K562 (cell line): ENCODE data around the gene FRMD4A. TPM values are rescaled to one million over a fixed set of nuclear protein-coding genes. Genes with fewer than 3 reads are reported as not detected.

Source experiments
- ATAC-seq: fragments of 200-7000 bp; cut with Tn5 transposase; 3 replicates; pipeline ENCODE4 v1.9.1; 2020; ENCODE audit warnings: moderate library complexity
- BruUV-seq: library from RNA; stranded (reverse); fragments of 400-500 nt; replicated peaks from 2 replicates; lab custom pipeline; 2021; lab: Mats Ljungman, UMichigan
- CTCF ChIA-PET: fragments of 300-600 bp; formaldehyde crosslinking; extraction: SDS; loops from one replicate; lab custom pipeline; 2021; ENCODE audit warnings: low intra/inter-chr PET ratio; lab: Yijun Ruan, JAX
- POLR2A ChIA-PET: fragments of 300-600, 350-650 bp; sonication (Branson Sonifier 250); formaldehyde crosslinking; extraction: SDS; loops from one replicate; lab custom pipeline; 2021; ENCODE audit warnings: antibody characterized with exemption, inconsistent platforms; lab: Yijun Ruan, JAX
- DNase-seq, 4 experiments: peaks; one replicate each; pipeline versions ENCODE4 v3.0.0 to v3.0.0-alpha.2; 2011 to 2018; ENCODE audit warnings: low spot score in 3 of 4, mixed read lengths in 3 of 4; ENCODE audit errors: extremely low read depth in 1 of 4
- FAIRE-seq: peaks from 2 replicates; lab custom pipeline; 2011; peaks lifted over from hg19 to GRCh38; lab: Jason Lieb, UNC
- H2AFZ ChIP-seq: 2 replicates; pipeline ENCODE4 v1.6.0; 2011; ENCODE audit warnings: low read depth, low read length, control low read depth, inconsistent platforms
- H3K27ac ChIP-seq: fragments of 200-600 bp; 3 replicates; pipeline ENCODE4 v1.8.0; 2011; ENCODE audit warnings: low read depth, mild to moderate bottlenecking, control low read depth, inconsistent platforms, low read length, moderate library complexity, mixed read lengths; ENCODE audit errors: extremely low read depth
- H3K27me3 ChIP-seq, 2 experiments: fragments of 300-600 bp in 1 of 2; 2 replicates in 1 of 2; 3 replicates in 1 of 2; pipeline versions ENCODE4 v1.6.0 to v1.8.0; 2011; ENCODE audit warnings: inconsistent platforms in 2 of 2, low read length in 2 of 2, mild to moderate bottlenecking in 1 of 2, mixed read lengths in 1 of 2, moderate library complexity in 1 of 2; ENCODE audit not compliant: control insufficient read depth in 2 of 2, insufficient read depth in 2 of 2
- H3K36me3 ChIP-seq: fragments of 300-600 bp; 3 replicates; pipeline ENCODE4 v1.8.0; 2011; ENCODE audit warnings: mild to moderate bottlenecking, low read length, inconsistent platforms; ENCODE audit not compliant: control insufficient read depth, insufficient read depth
- H3K4me1 ChIP-seq, 2 experiments: fragments of 200-600 bp in 1 of 2; replicated peaks in 1 of 2; 2 replicates in 1 of 2; 3 replicates in 1 of 2; pipeline versions ENCODE4 v1.5.1 to v1.8.0; 2011; ENCODE audit warnings: inconsistent platforms in 2 of 2, low read length in 2 of 2, mild to moderate bottlenecking in 1 of 2, mixed read lengths in 1 of 2, moderate library complexity in 1 of 2; ENCODE audit not compliant: control insufficient read depth in 2 of 2, insufficient read depth in 2 of 2
- H3K4me2 ChIP-seq: 2 replicates; pipeline ENCODE4 v1.6.1; 2011; ENCODE audit warnings: low read length, control low read depth, inconsistent platforms, mixed read lengths; ENCODE audit not compliant: insufficient read depth
- H3K4me3 ChIP-seq: fragments of 200-600 bp; sonication (generic), shearing (Covaris generic); 2 replicates; pipeline ENCODE4 v1.5.1; 2016; ENCODE audit warnings: control low read depth, inconsistent platforms
- H3K79me2 ChIP-seq: fragments of 200-600 bp; 3 replicates; pipeline ENCODE4 v1.8.0; 2011; ENCODE audit warnings: low read length, inconsistent platforms; ENCODE audit not compliant: control insufficient read depth, insufficient read depth
- H3K9ac ChIP-seq, 2 experiments: 2 replicates each; pipeline versions ENCODE4 v1.6.0 to v1.6.1; 2011; ENCODE audit warnings: low read depth in 2 of 2, low read length in 2 of 2, control low read depth in 1 of 2, inconsistent platforms in 1 of 2, mild to moderate bottlenecking in 1 of 2, mixed read lengths in 1 of 2; ENCODE audit not compliant: insufficient read depth in 1 of 2
- H3K9me1 ChIP-seq: one replicate; pipeline ENCODE4 v1.6.0; 2011; ENCODE audit warnings: inconsistent platforms, mild to moderate bottlenecking, low read length, moderate library complexity; ENCODE audit not compliant: control insufficient read depth, insufficient read depth
- H3K9me3 ChIP-seq: replicated peaks from 2 replicates; pipeline ENCODE4 v1.5.1; 2011; ENCODE audit warnings: low read depth, low read length, inconsistent platforms; ENCODE audit not compliant: control insufficient read depth, insufficient read depth
- H4K20me1 ChIP-seq: replicated peaks from 2 replicates; pipeline ENCODE4 v1.6.1; 2011; ENCODE audit warnings: low read length, inconsistent platforms, mixed read lengths; ENCODE audit not compliant: control insufficient read depth, insufficient read depth
- GMEB1 ChIP-seq: fragments of 250-450 bp; sonication (Bioruptor Pico); IDR thresholded peaks from 2 replicates; pipeline ENCODE4 v1.4.0; 2020; ENCODE audit warnings: mild to moderate bottlenecking
- RB1 ChIP-seq: fragments of 450-650 bp; IDR thresholded peaks from 2 replicates; pipeline ENCODE4 v1.6.1; 2017; ENCODE audit warnings: low read depth, mild to moderate bottlenecking
- SFPQ ChIP-seq: fragments of 200-400 bp; formaldehyde crosslinking; IDR thresholded peaks from 2 replicates; pipeline ENCODE4 v1.6.1; 2017; ENCODE audit warnings: mild to moderate bottlenecking, low read depth, low read length, moderate library complexity
- ZBTB43 ChIP-seq: sonication (generic); formaldehyde crosslinking; IDR thresholded peaks from 2 replicates; pipeline ENCODE4 v1.8.0; 2023; ENCODE audit warnings: mild to moderate bottlenecking, missing genetic modification reagents
- ZNF124 ChIP-seq: sonication (generic); formaldehyde crosslinking; IDR thresholded peaks from 2 replicates; pipeline ENCODE4 v1.8.1; 2022; ENCODE audit warnings: missing genetic modification reagents
- WGBS: fragments of 100-300 bp; shearing (Covaris generic); methylation state at CpG from one replicate; pipeline ENCODE4 v1.1.6; 2016; ENCODE audit warnings: low coverage, mixed read lengths; ENCODE audit not compliant: insufficient coverage; ENCODE audit errors: missing lambda C conversion rate; 5-methylcytosine and 5-hydroxymethylcytosine counted together
- in situ Hi-C: fragments of 300-500 bp; cut with MboI; formaldehyde crosslinking; loops from 4 replicates; pipeline ENCODE4 v1.15.0; 2018; ENCODE audit warnings: inconsistent platforms, mixed read lengths
- intact Hi-C: fragments of 100-400 bp; cut with micrococcal nuclease; formaldehyde crosslinking; loops from 2 replicates; pipeline ENCODE4 v1.14.2; 2022
- polyA plus RNA-seq, 8 experiments: library from polyadenylated mRNA; depleted of rRNA in 4 of 8; stranded (reverse) in 5 of 8; unstranded in 3 of 8; fragments of >200 nt; fragmentation: Nextera tagmentation in 2 of 8; fragmentation: Illumina TruSeq in 1 of 8; extraction: Ambion mirVana in 2 of 8; extraction: Trizol in 1 of 8; gene quantifications; 2 replicates each; pipeline versions ENCODE4 v1.2.1 to v1.2.3, GENCODE V29; 2011 to 2014; ENCODE audit warnings: inconsistent platforms in 1 of 8, missing spikeins in 1 of 8
- total RNA-seq, 7 experiments: library from RNA; depleted of rRNA in 6 of 7; stranded (reverse); fragments of >200 nt in 6 of 7; fragmentation: Illumina TruSeq in 2 of 7; extraction: Trizol in 2 of 7; gene quantifications; 2 replicates each; pipeline versions ENCODE4 v1.2.1 to v1.2.3, GENCODE V29; 2011 to 2021; ENCODE audit warnings: low replicate concordance in 1 of 7

The FRMD4A gene
- total and polyA plus RNA-seq, 9 of the 15 experiments (the other 6 are each of a cell fraction or from before 2014, with no cell fraction given), result 0.80 to 5.2 (median 3.0) TPM

- H3K36me3 ChIP-seq, result no peaks in the 10 kb centered on the region
- no peak for TF ChIP-seq ZBTB43 (CRISPR knock-in tag)
- TF ChIP-seq SFPQ, result no peak
- no peak for TF ChIP-seq ZNF124 (CRISPR knock-in tag)
- TF ChIP-seq RB1, result no peak
- no peak for TF ChIP-seq GMEB1 (CRISPR knock-in tag)
- H3K4me2 ChIP-seq, result no peak overlapping the region
- no peak overlapping the region for H3K9ac ChIP-seq
- in situ Hi-C loops, result no loop called here
- no peaks in the 10 kb centered on the region for H3K79me2 ChIP-seq
- no peaks in the 10 kb centered on the region for H4K20me1 ChIP-seq
- no peaks in the 10 kb centered on the region for H3K27me3 ChIP-seq
- WGBS, result 0% methylated on average over 3 of the region's 3 CpGs
- no peaks in the 10 kb centered on the region for H3K4me1 ChIP-seq
- ChIA-PET CTCF (no interaction called here), POLR2A (no interaction called here)
- intact Hi-C loops, result no loop called here
- no peak overlapping the region for H2AFZ ChIP-seq
- no peaks in the 10 kb centered on the region for H3K9me3 ChIP-seq
- ATAC-seq (no peak), DNase-seq (no peak), FAIRE-seq (no peak)
- no peak overlapping the region for H3K27ac ChIP-seq
- H3K4me3 ChIP-seq, result no peak overlapping the region
- no peaks in the 10 kb centered on the region for H3K9me1 ChIP-seq
- BruUV-seq, result no TSS peak
These were observed 77.6 kb downstream of the FRMD4A start for GRCh38 chr10:14253079-14253478.
